Endothelial cell of umbilical vein (primary cell): ENCODE measurements around the gene DXO. TPM values are rescaled to one million over a fixed set of nuclear protein-coding genes. Genes with fewer than 3 reads are reported as not detected.

Experiments
- BruUV-seq: library from RNA; stranded (reverse); fragments of 400-500 nt; replicated peaks from 2 replicates; lab custom pipeline; 2021; lab: Mats Ljungman, UMichigan
- CTCF ChIA-PET: fragments of 300-600, 350-600 bp; sonication (Branson Sonifier 250); formaldehyde crosslinking; loops from one replicate; lab custom pipeline; 2021; ENCODE audit warnings: antibody characterized with exemption, inconsistent platforms; lab: Charles Lee
- POLR2A ChIA-PET: fragments of 300-600, 350-600 bp; sonication (Branson Sonifier 250); formaldehyde crosslinking; loops from one replicate; lab custom pipeline; 2021; ENCODE audit warnings: antibody characterized with exemption, inconsistent platforms; lab: Charles Lee
- DNase-seq: peaks from one replicate; pipeline ENCODE4 v3.0.0-alpha.2; 2011; ENCODE audit warnings: low read depth, low spot score
- FAIRE-seq: peaks from 2 replicates; lab custom pipeline; 2011; peaks lifted over from hg19 to GRCh38; lab: Jason Lieb, UNC
- H2AFZ ChIP-seq: 2 replicates; pipeline ENCODE4 v1.6.0; 2012; ENCODE audit warnings: low read depth, low read length, control low read depth, inconsistent platforms
- H3K27ac ChIP-seq: 2 replicates; pipeline ENCODE4 v1.5.1; 2011; ENCODE audit warnings: low read depth, mild to moderate bottlenecking, control low read depth, low read length, moderate library complexity; ENCODE audit not compliant: insufficient read depth
- H3K27me3 ChIP-seq, 2 experiments: 2 replicates each; pipeline versions ENCODE4 v1.6.0 to v1.6.1; 2011; ENCODE audit warnings: low read length in 2 of 2, mixed read lengths in 1 of 2; ENCODE audit not compliant: control insufficient read depth in 2 of 2, insufficient read depth in 2 of 2
- H3K36me3 ChIP-seq, 2 experiments: 2 replicates in 1 of 2; 3 replicates in 1 of 2; pipeline ENCODE4 v1.5.1; 2011; ENCODE audit warnings: low read length in 2 of 2, mild to moderate bottlenecking in 1 of 2, moderate library complexity in 1 of 2; ENCODE audit not compliant: control insufficient read depth in 2 of 2, insufficient read depth in 2 of 2; ENCODE audit errors: extremely low read depth in 1 of 2
- H3K4me1 ChIP-seq: 3 replicates; pipeline ENCODE4 v1.5.1; 2011; ENCODE audit warnings: mild to moderate bottlenecking, low read length; ENCODE audit not compliant: control insufficient read depth, insufficient read depth; ENCODE audit errors: extremely low read depth
- H3K4me2 ChIP-seq: 2 replicates; pipeline ENCODE4 v1.6.1; 2011; ENCODE audit warnings: low read length, control low read depth, mixed read lengths; ENCODE audit not compliant: insufficient read depth
- H3K4me3 ChIP-seq, 3 experiments: fragments of 200-600 bp in 1 of 3; sonication (generic), shearing (Covaris generic) in 1 of 3; replicated peaks in 1 of 3; 2 replicates each; pipeline ENCODE4 v1.5.1; 2011 to 2016; ENCODE audit warnings: control low read depth in 3 of 3, low read length in 3 of 3, mild to moderate bottlenecking in 2 of 3, inconsistent platforms in 1 of 3, low read depth in 1 of 3, moderate library complexity in 1 of 3; ENCODE audit not compliant: insufficient read depth in 1 of 3
- H3K79me2 ChIP-seq: 2 replicates; pipeline ENCODE4 v1.6.0; 2012; ENCODE audit warnings: low read length, inconsistent platforms; ENCODE audit not compliant: control insufficient read depth, insufficient read depth
- H3K9ac ChIP-seq: replicated peaks from 2 replicates; pipeline ENCODE3; 2011; ENCODE audit warnings: low read length, control low read depth; ENCODE audit not compliant: insufficient read depth; ENCODE audit errors: extremely low read depth
- H3K9me1 ChIP-seq: replicated peaks from 3 replicates; pipeline ENCODE4 v1.6.0; 2011; ENCODE audit warnings: mild to moderate bottlenecking, low read length; ENCODE audit not compliant: control insufficient read depth, insufficient read depth; ENCODE audit errors: extremely low read depth
- H3K9me3 ChIP-seq: replicated peaks from 2 replicates; pipeline ENCODE4 v1.5.1; 2012; ENCODE audit warnings: low read length, inconsistent platforms; ENCODE audit not compliant: control insufficient read depth, insufficient read depth
- H4K20me1 ChIP-seq: replicated peaks from 2 replicates; pipeline ENCODE3; 2011; ENCODE audit warnings: mild to moderate bottlenecking, low read length; ENCODE audit not compliant: control insufficient read depth, insufficient read depth; ENCODE audit errors: extremely low read depth
- EZH2 ChIP-seq: IDR thresholded peaks from 2 replicates; pipeline ENCODE4 v1.6.1; 2012; ENCODE audit warnings: borderline replicate concordance, low read depth, mild to moderate bottlenecking, moderate library complexity, low read length, inconsistent platforms; ENCODE audit not compliant: severe bottlenecking
- FOS ChIP-seq: IDR thresholded peaks from 2 replicates; pipeline ENCODE4 v1.6.1; 2011; ENCODE audit warnings: mild to moderate bottlenecking, low read length, moderate library complexity, borderline replicate concordance; ENCODE audit not compliant: insufficient read depth
- GATA2 ChIP-seq: IDR thresholded peaks from 2 replicates; pipeline ENCODE4 v1.7.0; 2011; ENCODE audit warnings: low read depth, mild to moderate bottlenecking, moderate library complexity, mixed read lengths, low read length; ENCODE audit not compliant: insufficient read length, insufficient read depth
- JUN ChIP-seq: IDR thresholded peaks from 2 replicates; pipeline ENCODE4 v1.6.1; 2011; ENCODE audit warnings: borderline replicate concordance, low read depth; ENCODE audit not compliant: insufficient read length, insufficient read depth
- MYC ChIP-seq: IDR thresholded peaks from one replicate; pipeline ENCODE4 v1.6.1; 2011; ENCODE audit warnings: mild to moderate bottlenecking, low read depth, low read length
- POLR2A ChIP-seq: IDR thresholded peaks from 2 replicates; pipeline ENCODE4 v1.6.1; 2012; ENCODE audit warnings: low read depth, mild to moderate bottlenecking, control low read depth, low read length
- POLR2AphosphoS5 ChIP-seq: IDR thresholded peaks from 2 replicates; pipeline ENCODE4 v1.6.1; 2012; ENCODE audit warnings: low read depth, mild to moderate bottlenecking, control low read depth, low read length, moderate library complexity; ENCODE audit not compliant: insufficient read depth
- dilution Hi-C: fragments of 300-500 bp; cut with MboI; formaldehyde crosslinking; loops from one replicate; pipeline ENCODE4 v1.15.0; 2019; ENCODE audit warnings: low sequenced_read_pairs; ENCODE audit not compliant: extremely low pct_ligation_motif_present
- intact Hi-C: fragments of 100-400 bp; cut with micrococcal nuclease; formaldehyde crosslinking; loops from one replicate; pipeline ENCODE4 v1.10.0; 2022
- polyA plus RNA-seq, 4 experiments: library from polyadenylated mRNA; depleted of rRNA in 3 of 4; stranded (reverse) in 3 of 4; unstranded in 1 of 4; fragments of >200 nt; gene quantifications; 2 replicates each; pipeline versions ENCODE4 v1.2.1 to v1.2.3, GENCODE V29; 2011 to 2012; ENCODE audit warnings: missing spikeins in 1 of 4
- total RNA-seq: library from RNA; stranded (reverse); gene quantifications from 2 replicates; pipeline ENCODE4 v1.2.3, GENCODE V29; 2021
- TF ChIP-seq, protein P1 (sequence below), 2 donors: IDR thresholded peaks; 1 replicate in 1 of 2; 2 replicates in 1 of 2; pipeline ENCODE4 v1.5.1; 2011; ENCODE audit warnings: low read length in 2 of 2, mild to moderate bottlenecking in 2 of 2, moderate library complexity in 2 of 2, control low read depth in 1 of 2, inconsistent platforms in 1 of 2, low read depth in 1 of 2; ENCODE audit not compliant: insufficient read depth in 1 of 2; ENCODE audit errors: extremely low read depth in 1 of 2
- TF ChIP-seq, protein P2 (sequence below): IDR thresholded peaks from 2 replicates; pipeline ENCODE4 v1.6.1; 2011; ENCODE audit not compliant: insufficient read depth, insufficient read length

Gene DXO
- total and polyA plus RNA-seq, 2 donors (not counting 3 experiments of a cell fraction or from before 2014, with no cell fraction given) = 20.7 to 34.9 TPM

DNA sequence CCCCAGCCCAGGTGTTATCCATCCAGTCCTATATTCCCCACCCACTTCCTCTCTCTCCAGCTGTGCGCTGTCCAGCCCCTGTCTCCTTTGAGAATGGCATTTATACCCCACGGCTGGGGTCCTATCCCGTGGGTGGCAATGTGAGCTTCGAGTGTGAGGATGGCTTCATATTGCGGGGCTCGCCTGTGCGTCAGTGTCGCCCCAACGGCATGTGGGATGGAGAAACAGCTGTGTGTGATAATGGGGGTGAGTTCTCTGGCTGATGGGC lies 43.3 kb downstream of the DXO start:
- no TSS peak for BruUV-seq

More for the DNA sequence above, 43.3 kb downstream of the DXO start:
- H3K4me3 ChIP-seq = no peak overlapping the region
- no peaks in the 10 kb centered on the region for H3K9me1 ChIP-seq
- H4K20me1 ChIP-seq = no peaks in the 10 kb centered on the region
- no peak overlapping the region for H3K27ac ChIP-seq
- no peaks in the 10 kb centered on the region for H3K79me2 ChIP-seq
- TF ChIP-seq POLR2A (no peak), MYC (no peak), FOS (no peak), EZH2 (no peak), POLR2AphosphoS5 (no peak), JUN (no peak), GATA2 (no peak)
- TF ChIP-seq, protein P1, sequence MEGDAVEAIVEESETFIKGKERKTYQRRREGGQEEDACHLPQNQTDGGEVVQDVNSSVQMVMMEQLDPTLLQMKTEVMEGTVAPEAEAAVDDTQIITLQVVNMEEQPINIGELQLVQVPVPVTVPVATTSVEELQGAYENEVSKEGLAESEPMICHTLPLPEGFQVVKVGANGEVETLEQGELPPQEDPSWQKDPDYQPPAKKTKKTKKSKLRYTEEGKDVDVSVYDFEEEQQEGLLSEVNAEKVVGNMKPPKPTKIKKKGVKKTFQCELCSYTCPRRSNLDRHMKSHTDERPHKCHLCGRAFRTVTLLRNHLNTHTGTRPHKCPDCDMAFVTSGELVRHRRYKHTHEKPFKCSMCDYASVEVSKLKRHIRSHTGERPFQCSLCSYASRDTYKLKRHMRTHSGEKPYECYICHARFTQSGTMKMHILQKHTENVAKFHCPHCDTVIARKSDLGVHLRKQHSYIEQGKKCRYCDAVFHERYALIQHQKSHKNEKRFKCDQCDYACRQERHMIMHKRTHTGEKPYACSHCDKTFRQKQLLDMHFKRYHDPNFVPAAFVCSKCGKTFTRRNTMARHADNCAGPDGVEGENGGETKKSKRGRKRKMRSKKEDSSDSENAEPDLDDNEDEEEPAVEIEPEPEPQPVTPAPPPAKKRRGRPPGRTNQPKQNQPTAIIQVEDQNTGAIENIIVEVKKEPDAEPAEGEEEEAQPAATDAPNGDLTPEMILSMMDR (IDR thresholded peaks at IDR 0.05; ENCODE audit: extremely low read depth in 1 of 2, insufficient read depth in 1 of 2, low read depth in 1 of 2, low read length in 2 of 2) = no peak
- TF ChIP-seq, protein P2, sequence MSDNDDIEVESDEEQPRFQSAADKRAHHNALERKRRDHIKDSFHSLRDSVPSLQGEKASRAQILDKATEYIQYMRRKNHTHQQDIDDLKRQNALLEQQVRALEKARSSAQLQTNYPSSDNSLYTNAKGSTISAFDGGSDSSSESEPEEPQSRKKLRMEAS = no peak
- intact Hi-C loops = no loop called here
- H3K27me3 ChIP-seq = peaks cover 9 to 13% of the 10 kb centered on the region in 2 experiments
- CTCF ChIA-PET = no interaction called here
- DNase-seq (no peak), FAIRE-seq (no peak)
- no peak overlapping the region for H3K4me2 ChIP-seq
- no peak overlapping the region for H2AFZ ChIP-seq
- no peak overlapping the region for H3K9ac ChIP-seq
- H3K4me1 ChIP-seq = no peaks in the 10 kb centered on the region
- no peaks in the 10 kb centered on the region for H3K36me3 ChIP-seq
- POLR2A ChIA-PET = no interaction called here
- dilution Hi-C loops = no loop called here
- no peaks in the 10 kb centered on the region for H3K9me3 ChIP-seq
